Vagina (tissue), 2 donors: Measurements from ENCODE around the gene SCRT2. TPM values are rescaled to one million over a fixed set of nuclear protein-coding genes. Genes with fewer than 3 reads are reported as not detected.

Experiments used
- DNase-seq, 2 donors: peaks; one replicate each; pipeline ENCODE4 v3.0.0-alpha.2; 2017; ENCODE audit errors: extremely low spot score in 2 of 2
- H3K27ac ChIP-seq: fragments of 200-600 bp; sonication (generic); one replicate; pipeline ENCODE4 v1.5.1; 2019
- H3K27me3 ChIP-seq: fragments of 200-600 bp; sonication (generic); one replicate; pipeline ENCODE4 v1.5.1; 2019
- H3K36me3 ChIP-seq, 2 donors: fragments of 200-600 bp; sonication (generic); one replicate each; pipeline ENCODE4 v1.5.1; 2017 to 2019
- H3K4me1 ChIP-seq: fragments of 200-600 bp; sonication (generic); one replicate; pipeline ENCODE4 v1.5.1; 2019
- H3K4me3 ChIP-seq, 2 donors: fragments of 200-600 bp; sonication (generic); 1 replicate in 1 of 2; 2 replicates in 1 of 2; pipeline ENCODE4 v1.5.1; 2016 to 2019
- H3K9me3 ChIP-seq: fragments of 200-600 bp; sonication (generic); one replicate; pipeline ENCODE4 v1.5.1; 2019
- POLR2A ChIP-seq, 2 donors: fragments of 450-650 bp; IDR thresholded peaks; one replicate each; pipeline ENCODE4 v1.6.1; 2017; ENCODE audit warnings: antibody characterized with exemption in 2 of 2, mild to moderate bottlenecking in 2 of 2, moderate library complexity in 2 of 2
- POLR2AphosphoS5 ChIP-seq, 2 donors: sonication (generic); formaldehyde crosslinking; IDR thresholded peaks; one replicate each; pipeline ENCODE4 v1.9.0; 2017; ENCODE audit warnings: antibody characterized with exemption in 2 of 2, mild to moderate bottlenecking in 2 of 2, low read depth in 1 of 2; ENCODE audit not compliant: insufficient read depth in 1 of 2
- intact Hi-C: fragments of 100-400 bp; cut with DNase I; formaldehyde crosslinking; loops from one replicate; pipeline ENCODE4 v1.15.1; 2023
- total RNA-seq: library from RNA; depleted of rRNA; stranded (reverse); fragments of >200 nt; gene quantifications from one replicate; pipeline ENCODE4 v1.2.3, GENCODE V29; 2016
- TF ChIP-seq, protein P1 (sequence below), 3 experiments: fragments of 450-650 bp in 2 of 3; fragments of 200-600 bp in 1 of 3; sonication (generic) in 1 of 3; IDR thresholded peaks; one replicate each; pipeline ENCODE4 v1.5.1; 2017 to 2019; ENCODE audit warnings: antibody characterized with exemption in 3 of 3, mild to moderate bottlenecking in 2 of 3, moderate library complexity in 2 of 3

SCRT2 gene
- total RNA-seq, 1 donor from 2014 or later: not detected

DNA sequence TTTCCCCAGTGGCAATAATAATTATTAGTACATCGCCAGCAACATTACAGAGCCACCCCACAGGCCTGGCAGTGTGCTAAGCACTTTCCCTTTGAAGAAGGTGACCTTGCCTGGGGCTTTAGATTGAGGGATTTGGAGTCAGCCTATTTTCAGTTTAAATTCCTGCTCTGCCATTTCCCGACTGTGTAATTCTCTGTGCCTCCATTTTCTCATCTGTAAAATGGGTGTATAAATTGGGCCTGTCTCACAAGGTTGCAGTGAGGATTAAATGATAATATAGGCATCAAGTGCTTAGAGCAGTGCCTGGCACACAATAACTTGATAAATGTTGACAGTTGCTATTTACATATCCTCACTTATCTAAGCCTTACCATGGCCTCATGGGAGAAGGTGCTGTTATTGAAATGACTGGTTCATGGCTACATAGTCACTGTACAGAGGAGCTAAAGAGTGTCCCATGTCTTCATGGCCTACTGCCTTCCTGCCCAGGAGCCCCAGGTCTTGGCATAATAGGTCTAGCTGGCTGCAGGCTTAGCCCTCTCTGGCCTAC is 5.1 kb upstream of the SCRT2 start:
- H3K4me1 ChIP-seq: peaks cover 7% of the 10 kb centered on the region

DNA sequence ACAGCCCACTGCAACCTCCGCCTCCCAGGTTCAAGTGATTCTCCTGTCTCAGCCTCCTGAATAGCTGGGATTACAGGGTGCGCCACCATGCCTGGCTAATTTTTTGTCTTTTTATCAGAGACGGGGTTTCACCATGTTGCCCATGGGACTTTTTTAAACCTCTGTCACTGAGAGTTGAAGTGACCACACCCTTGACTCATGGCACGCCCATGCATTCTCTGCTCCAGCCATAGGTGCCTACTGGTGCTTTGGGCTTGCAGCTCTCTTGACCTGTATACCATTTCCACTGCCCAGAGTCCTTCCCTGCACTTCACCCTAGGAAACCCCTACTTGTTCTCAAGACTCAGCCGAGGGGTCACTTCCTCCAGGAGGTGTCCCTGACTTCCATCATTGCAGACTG is 2.4 kb upstream of the SCRT2 start:
- intact Hi-C loops: no loop called here
- H3K4me1 ChIP-seq: peaks cover 13% of the 10 kb centered on the region
- H3K27me3 ChIP-seq: peaks cover 6% of the 10 kb centered on the region
- no peak for DNase-seq
- no peak overlapping the region for H3K4me3 ChIP-seq
- TF ChIP-seq POLR2A (IDR thresholded peaks at IDR 0.05) (no peak), POLR2AphosphoS5 (IDR thresholded peaks at IDR 0.05; ENCODE audit: insufficient read depth in 1 of 2, low read depth in 1 of 2) (no peak)
- TF ChIP-seq, protein P1, sequence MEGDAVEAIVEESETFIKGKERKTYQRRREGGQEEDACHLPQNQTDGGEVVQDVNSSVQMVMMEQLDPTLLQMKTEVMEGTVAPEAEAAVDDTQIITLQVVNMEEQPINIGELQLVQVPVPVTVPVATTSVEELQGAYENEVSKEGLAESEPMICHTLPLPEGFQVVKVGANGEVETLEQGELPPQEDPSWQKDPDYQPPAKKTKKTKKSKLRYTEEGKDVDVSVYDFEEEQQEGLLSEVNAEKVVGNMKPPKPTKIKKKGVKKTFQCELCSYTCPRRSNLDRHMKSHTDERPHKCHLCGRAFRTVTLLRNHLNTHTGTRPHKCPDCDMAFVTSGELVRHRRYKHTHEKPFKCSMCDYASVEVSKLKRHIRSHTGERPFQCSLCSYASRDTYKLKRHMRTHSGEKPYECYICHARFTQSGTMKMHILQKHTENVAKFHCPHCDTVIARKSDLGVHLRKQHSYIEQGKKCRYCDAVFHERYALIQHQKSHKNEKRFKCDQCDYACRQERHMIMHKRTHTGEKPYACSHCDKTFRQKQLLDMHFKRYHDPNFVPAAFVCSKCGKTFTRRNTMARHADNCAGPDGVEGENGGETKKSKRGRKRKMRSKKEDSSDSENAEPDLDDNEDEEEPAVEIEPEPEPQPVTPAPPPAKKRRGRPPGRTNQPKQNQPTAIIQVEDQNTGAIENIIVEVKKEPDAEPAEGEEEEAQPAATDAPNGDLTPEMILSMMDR (IDR thresholded peaks at IDR 0.05): no peak
- H3K27ac ChIP-seq: no peak overlapping the region
- H3K9me3 ChIP-seq: no peaks in the 10 kb centered on the region
- H3K36me3 ChIP-seq: no peaks in the 10 kb centered on the region

More for the DNA sequence above, 5.1 kb upstream of the SCRT2 start:
- Histone ChIP-seq H3K36me3 (no peaks in the 10 kb centered on the region), H3K4me3 (no peak overlapping the region), H3K27ac (no peak overlapping the region), H3K9me3 (no peaks in the 10 kb centered on the region), H3K27me3 (no peaks in the 10 kb centered on the region)
- TF ChIP-seq, protein P1 (IDR thresholded peaks at IDR 0.05): no peak
- no peak for TF ChIP-seq POLR2A (IDR thresholded peaks at IDR 0.05)
- TF ChIP-seq POLR2AphosphoS5 (IDR thresholded peaks at IDR 0.05; ENCODE audit: insufficient read depth in 1 of 2, low read depth in 1 of 2): no peak
- intact Hi-C loops: no loop called here
- no peak for DNase-seq

DNA sequence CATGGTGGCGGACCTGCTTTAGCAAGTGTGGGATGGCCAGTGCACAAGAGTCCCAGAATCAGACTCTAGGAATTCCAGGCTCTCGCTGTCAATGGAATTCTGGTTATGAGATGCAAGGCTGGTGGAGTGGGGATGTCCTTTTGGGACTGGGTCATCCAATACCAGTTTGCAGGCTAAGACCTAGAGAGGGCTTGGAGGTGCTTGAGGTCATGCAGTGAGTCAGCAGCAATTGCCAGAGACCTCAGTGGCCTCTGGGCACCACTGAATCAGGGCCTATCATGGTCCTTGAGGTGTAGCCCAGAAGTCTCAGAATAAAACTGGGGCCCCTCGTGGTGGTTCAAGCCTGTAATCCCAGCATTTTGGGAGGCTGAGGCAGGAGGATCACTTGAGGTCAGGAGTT is 1.4 kb upstream of the SCRT2 start:
- Histone ChIP-seq H3K9me3 (no peaks in the 10 kb centered on the region), H3K27me3 (peaks cover 8% of the 10 kb centered on the region), H3K27ac (no peak overlapping the region), H3K36me3 (no peaks in the 10 kb centered on the region), H3K4me3 (no peak overlapping the region), H3K4me1 (peaks cover 13% of the 10 kb centered on the region)
- TF ChIP-seq, protein P1 (IDR thresholded peaks at IDR 0.05): no peak
- TF ChIP-seq POLR2A (IDR thresholded peaks at IDR 0.05): no peak
- TF ChIP-seq POLR2AphosphoS5 (IDR thresholded peaks at IDR 0.05; ENCODE audit: insufficient read depth in 1 of 2, low read depth in 1 of 2): no peak
- intact Hi-C loops: no loop called here
- no peak for DNase-seq

DNA sequence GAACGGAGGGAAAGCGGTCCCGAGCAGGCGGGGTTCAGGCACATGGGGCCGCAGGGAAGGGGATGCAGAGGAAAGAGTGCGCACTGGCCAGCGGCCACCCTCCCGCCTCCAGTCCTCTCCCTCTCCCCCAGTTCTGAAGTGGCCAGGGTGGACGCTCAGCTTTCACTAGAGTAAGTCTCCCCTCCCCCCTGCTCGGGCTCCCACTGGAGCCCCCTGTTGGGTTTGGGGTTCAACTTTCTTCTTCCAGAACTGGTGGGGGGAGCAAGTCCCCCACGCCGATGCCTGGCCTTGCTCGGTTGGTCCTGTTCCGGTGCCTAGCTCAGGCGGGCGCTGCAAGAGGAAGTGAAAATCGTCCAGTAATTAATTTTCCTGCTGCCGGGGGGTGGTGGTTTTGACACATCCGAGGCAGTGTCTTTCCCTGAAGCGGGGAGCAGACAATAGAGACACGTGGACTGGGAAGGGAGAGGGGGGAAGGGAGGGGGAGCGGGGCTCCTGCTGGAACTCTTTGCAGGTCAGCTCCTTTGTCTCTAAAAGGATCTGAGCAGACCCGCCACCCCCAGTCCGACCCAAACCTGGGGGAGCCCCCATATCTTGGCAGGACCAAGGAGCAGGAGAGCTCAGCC is 824 bp upstream of the SCRT2 start:
- Histone ChIP-seq H3K9me3 (no peaks in the 10 kb centered on the region), H3K27ac (no peak overlapping the region), H3K36me3 (no peaks in the 10 kb centered on the region), H3K27me3 (peaks cover 8% of the 10 kb centered on the region), H3K4me1 (peaks cover 13% of the 10 kb centered on the region), H3K4me3 (no peak overlapping the region)
- intact Hi-C loops: no loop called here
- no peak for DNase-seq
- no peak for TF ChIP-seq POLR2A (IDR thresholded peaks at IDR 0.05)
- no peak for TF ChIP-seq POLR2AphosphoS5 (IDR thresholded peaks at IDR 0.05; ENCODE audit: insufficient read depth in 1 of 2, low read depth in 1 of 2)

DNA sequence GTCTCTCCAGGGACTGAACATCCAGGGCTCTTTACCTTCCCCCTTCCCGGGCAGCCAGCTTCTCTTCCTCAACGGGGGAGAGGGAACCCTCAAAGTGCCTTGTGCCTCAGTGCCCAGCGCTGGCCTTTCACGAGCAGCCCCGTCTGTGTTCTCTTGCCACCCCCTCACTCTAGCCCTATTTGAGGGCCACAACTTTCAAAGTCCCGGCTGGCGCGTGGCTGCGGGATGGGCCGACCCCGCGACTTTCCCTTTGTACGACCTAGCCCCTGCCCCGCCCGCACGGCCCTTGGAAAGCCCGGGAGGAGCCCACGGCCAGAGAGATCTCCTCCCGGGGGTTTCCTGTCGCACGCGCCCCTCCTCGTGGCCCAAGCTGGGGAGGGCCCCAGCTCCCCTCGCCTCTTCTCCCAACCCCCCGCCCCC is 559 bp downstream of the SCRT2 start:
- Histone ChIP-seq H3K4me3 (no peak overlapping the region), H3K9me3 (no peaks in the 10 kb centered on the region), H3K27ac (no peak overlapping the region), H3K27me3 (peaks cover 8% of the 10 kb centered on the region), H3K36me3 (no peaks in the 10 kb centered on the region), H3K4me1 (peaks cover 13% of the 10 kb centered on the region)
- TF ChIP-seq, protein P1 (IDR thresholded peaks at IDR 0.05): no peak
- no peak for TF ChIP-seq POLR2A (IDR thresholded peaks at IDR 0.05)
- TF ChIP-seq POLR2AphosphoS5 (IDR thresholded peaks at IDR 0.05; ENCODE audit: insufficient read depth in 1 of 2, low read depth in 1 of 2): no peak
- intact Hi-C loops: no loop called here
- no peak for DNase-seq
